ENCODE data around the gene RPRD1B. TPM values are rescaled to one million over a fixed set of nuclear protein-coding genes. Genes with fewer than 3 reads are reported as not detected.

Gene RPRD1B
- total RNA-seq, 2 donors from 2014 or later, result 22.1 to 29.6 TPM

DNA sequence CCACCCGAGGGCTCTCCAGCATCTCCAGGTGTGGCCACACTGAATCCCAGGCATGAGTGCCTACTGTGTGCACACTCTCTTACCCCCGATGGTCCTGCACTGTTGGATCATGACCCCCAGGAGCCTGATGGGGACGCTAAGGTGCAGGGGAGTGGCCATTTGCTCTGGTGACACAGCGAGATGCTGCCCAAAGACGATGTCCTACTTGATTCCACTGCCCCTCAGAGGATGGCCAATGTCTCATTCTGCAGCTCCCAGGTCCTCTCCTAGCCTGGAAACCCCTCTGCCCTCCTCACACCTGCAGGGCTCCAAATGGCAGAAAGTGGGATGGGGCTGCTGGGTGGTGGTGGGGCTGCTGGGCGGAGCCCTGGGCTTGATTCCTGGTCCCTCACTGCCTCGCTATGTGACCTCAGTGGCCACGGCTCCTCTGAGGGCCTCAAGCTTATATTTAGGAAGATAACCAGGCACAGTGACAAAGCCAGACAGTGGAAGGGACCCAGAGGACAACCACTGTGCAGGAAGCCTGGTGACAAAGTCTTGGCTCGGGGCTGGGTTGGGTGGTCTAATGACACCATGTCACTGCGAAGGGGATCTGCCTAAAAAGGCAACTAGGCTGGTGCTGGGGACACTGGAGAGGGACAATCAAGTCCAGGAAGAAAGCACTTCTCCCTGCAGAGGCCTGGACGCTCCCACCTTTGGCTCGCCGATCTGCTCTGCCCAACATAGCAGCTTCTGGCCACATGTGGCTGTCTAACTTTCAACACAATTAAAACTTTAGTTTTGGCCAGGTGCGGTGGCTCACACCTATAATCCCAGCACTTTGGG lies 103.1 kb downstream of the RPRD1B start:
- no peak overlapping the region for H3K27ac Mint-ChIP-seq
- H3K9ac ChIP-seq (ENCODE audit: extremely low read depth, low read length, poor library complexity, severe bottlenecking), result no peak overlapping the region
- no peaks in the 10 kb centered on the region for H3K9me3 ChIP-seq (ENCODE audit: control insufficient read depth, low read length)
- 88 to 92% methylated on average over 10 to 14 of the region's 14 CpGs for WGBS, 2 experiments (ENCODE audit: insufficient coverage in 1 of 2, insufficient read length in 1 of 2)
- H3K4me3 ChIP-seq (ENCODE audit: low read length), result no peak overlapping the region
- TF ChIP-seq, protein P1, sequence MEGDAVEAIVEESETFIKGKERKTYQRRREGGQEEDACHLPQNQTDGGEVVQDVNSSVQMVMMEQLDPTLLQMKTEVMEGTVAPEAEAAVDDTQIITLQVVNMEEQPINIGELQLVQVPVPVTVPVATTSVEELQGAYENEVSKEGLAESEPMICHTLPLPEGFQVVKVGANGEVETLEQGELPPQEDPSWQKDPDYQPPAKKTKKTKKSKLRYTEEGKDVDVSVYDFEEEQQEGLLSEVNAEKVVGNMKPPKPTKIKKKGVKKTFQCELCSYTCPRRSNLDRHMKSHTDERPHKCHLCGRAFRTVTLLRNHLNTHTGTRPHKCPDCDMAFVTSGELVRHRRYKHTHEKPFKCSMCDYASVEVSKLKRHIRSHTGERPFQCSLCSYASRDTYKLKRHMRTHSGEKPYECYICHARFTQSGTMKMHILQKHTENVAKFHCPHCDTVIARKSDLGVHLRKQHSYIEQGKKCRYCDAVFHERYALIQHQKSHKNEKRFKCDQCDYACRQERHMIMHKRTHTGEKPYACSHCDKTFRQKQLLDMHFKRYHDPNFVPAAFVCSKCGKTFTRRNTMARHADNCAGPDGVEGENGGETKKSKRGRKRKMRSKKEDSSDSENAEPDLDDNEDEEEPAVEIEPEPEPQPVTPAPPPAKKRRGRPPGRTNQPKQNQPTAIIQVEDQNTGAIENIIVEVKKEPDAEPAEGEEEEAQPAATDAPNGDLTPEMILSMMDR (conservative IDR thresholded peaks at IDR 0.05), result no peak
- peaks cover 6% of the 10 kb centered on the region for H3K4me1 Mint-ChIP-seq
- DNase-seq, result no peak
- no peaks in the 10 kb centered on the region for H3K27me3 ChIP-seq (ENCODE audit: control insufficient read depth, insufficient read depth, low read length, poor library complexity, severe bottlenecking)
- no peaks in the 10 kb centered on the region for H3K9me3 Mint-ChIP-seq
- H3K27me3 Mint-ChIP-seq (ENCODE audit: insufficient read depth), result no peaks in the 10 kb centered on the region
- H3K36me3 ChIP-seq (ENCODE audit: control insufficient read depth, insufficient read depth, low read length), result no peaks in the 10 kb centered on the region
- H3K4me3 Mint-ChIP-seq, result no peak overlapping the region
- no peaks in the 10 kb centered on the region for H3K36me3 Mint-ChIP-seq (ENCODE audit: low read depth)
- H3K4me1 ChIP-seq (ENCODE audit: control insufficient read depth, insufficient read depth, low read length), result no peaks in the 10 kb centered on the region
- no peak overlapping the region for H3K27ac ChIP-seq (ENCODE audit: low read depth, low read length)

DNA sequence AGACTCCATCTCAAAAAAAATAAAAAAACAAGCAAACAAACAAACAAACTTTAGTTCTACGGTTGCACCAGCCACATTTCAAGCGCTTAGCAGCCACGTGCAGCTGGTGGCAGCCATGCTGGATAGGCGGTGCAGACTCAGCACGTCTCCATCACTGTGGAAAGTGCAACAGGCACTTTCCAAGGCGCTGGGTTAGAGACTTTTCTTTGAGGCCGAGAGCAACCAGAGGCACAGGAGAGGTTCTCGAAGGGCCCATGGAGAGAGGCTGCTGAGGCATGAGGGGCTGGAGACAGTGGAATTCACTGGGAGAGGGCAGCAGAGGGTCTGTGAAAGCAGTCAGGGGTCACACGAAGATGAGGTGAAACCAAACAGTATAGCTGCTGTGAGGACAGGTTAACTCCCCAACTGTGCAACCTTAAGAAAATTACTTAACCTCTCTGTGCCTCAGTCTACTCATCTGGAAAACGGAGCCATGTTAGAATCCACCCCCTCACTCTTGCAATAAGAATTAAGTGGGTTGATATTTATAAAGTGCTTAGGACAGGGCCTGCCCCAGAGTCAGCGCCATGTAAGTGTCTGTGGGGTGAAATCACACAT lies 104.0 kb downstream of the RPRD1B start:
- TF ChIP-seq, protein P1 (conservative IDR thresholded peaks at IDR 0.05), result no peak
- H3K4me1 Mint-ChIP-seq, result peaks cover 6% of the 10 kb centered on the region
- no peaks in the 10 kb centered on the region for H3K27me3 Mint-ChIP-seq (ENCODE audit: insufficient read depth)
- no peaks in the 10 kb centered on the region for H3K36me3 ChIP-seq (ENCODE audit: control insufficient read depth, insufficient read depth, low read length)
- H3K27ac ChIP-seq (ENCODE audit: low read depth, low read length), result no peak overlapping the region
- H3K4me1 ChIP-seq (ENCODE audit: control insufficient read depth, insufficient read depth, low read length), result no peaks in the 10 kb centered on the region
- WGBS, 2 experiments (ENCODE audit: insufficient coverage in 1 of 2, insufficient read length in 1 of 2), result 92 to 94% methylated on average over 9 to 10 of the region's 11 CpGs
- no peak overlapping the region for H3K4me3 ChIP-seq (ENCODE audit: low read length)
- no peaks in the 10 kb centered on the region for H3K9me3 Mint-ChIP-seq
- H3K9me3 ChIP-seq (ENCODE audit: control insufficient read depth, low read length), result no peaks in the 10 kb centered on the region
- H3K36me3 Mint-ChIP-seq (ENCODE audit: low read depth), result no peaks in the 10 kb centered on the region
- no peak overlapping the region for H3K9ac ChIP-seq (ENCODE audit: extremely low read depth, low read length, poor library complexity, severe bottlenecking)
- no peaks in the 10 kb centered on the region for H3K27me3 ChIP-seq (ENCODE audit: control insufficient read depth, insufficient read depth, low read length, poor library complexity, severe bottlenecking)
- no peak for DNase-seq
- H3K4me3 Mint-ChIP-seq, result no peak overlapping the region
- no peak overlapping the region for H3K27ac Mint-ChIP-seq

DNA sequence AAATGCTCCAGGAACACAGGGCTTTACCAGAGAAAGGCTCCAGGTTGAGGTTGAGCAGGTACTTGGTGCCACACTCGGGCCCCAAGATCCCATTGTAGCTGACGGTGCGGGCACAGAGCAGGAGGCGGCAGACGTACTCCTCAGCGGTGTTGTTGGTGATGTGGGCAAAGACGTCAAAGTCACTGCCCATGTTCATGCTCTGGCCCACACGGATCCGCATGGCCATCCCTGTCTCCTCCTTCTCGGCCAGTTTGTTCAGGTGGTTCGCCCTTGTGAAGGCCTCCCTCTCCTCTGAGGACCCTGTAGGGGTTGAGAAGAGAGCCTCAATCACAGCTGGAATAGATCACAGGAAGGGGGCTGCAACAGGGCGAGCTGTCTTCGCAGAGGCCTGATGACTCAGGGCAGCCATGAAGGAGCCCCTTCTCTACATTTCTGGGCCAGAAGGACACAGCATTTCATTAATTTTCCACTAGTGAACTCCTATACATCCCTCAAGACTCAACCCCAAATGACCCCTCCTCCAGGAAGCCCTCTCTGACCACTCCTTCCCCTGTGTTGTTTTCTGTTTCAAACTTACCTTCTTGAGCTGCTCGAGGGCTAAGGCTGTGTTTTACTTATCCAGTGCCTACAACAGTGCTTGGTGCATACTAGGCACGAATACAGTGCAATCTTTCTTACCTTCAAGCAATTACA lies 104.7 kb downstream of the RPRD1B start:
- Mint-ChIP-seq H3K4me3 (no peak overlapping the region), H3K4me1 (peaks cover 8% of the 10 kb centered on the region), H3K9me3 (no peaks in the 10 kb centered on the region), H3K27me3 (ENCODE audit: insufficient read depth) (no peaks in the 10 kb centered on the region), H3K27ac (no peak overlapping the region), H3K36me3 (ENCODE audit: low read depth) (no peaks in the 10 kb centered on the region)
- TF ChIP-seq, protein P1 (conservative IDR thresholded peaks at IDR 0.05), result no peak
- H3K27ac ChIP-seq (ENCODE audit: low read depth, low read length), result no peak overlapping the region
- no peak overlapping the region for H3K4me3 ChIP-seq (ENCODE audit: low read length)
- 94 to 100% methylated on average over 12 to 15 of the region's 15 CpGs for WGBS, 2 experiments (ENCODE audit: insufficient coverage in 1 of 2, insufficient read length in 1 of 2)
- DNase-seq, result no peak
- no peaks in the 10 kb centered on the region for H3K9me3 ChIP-seq (ENCODE audit: control insufficient read depth, low read length)
- no peaks in the 10 kb centered on the region for H3K4me1 ChIP-seq (ENCODE audit: control insufficient read depth, insufficient read depth, low read length)
- no peak overlapping the region for H3K9ac ChIP-seq (ENCODE audit: extremely low read depth, low read length, poor library complexity, severe bottlenecking)
- H3K27me3 ChIP-seq (ENCODE audit: control insufficient read depth, insufficient read depth, low read length, poor library complexity, severe bottlenecking), result no peaks in the 10 kb centered on the region
- H3K36me3 ChIP-seq (ENCODE audit: control insufficient read depth, insufficient read depth, low read length), result no peaks in the 10 kb centered on the region

Data from endodermal cell (in vitro differentiated cells).